ENCODE results near the gene HLA-DOA.

The HLA-DOA gene

GRCh38 chr6:32993363-32993973 is 15.9 kb downstream of the HLA-DOA start:
- no peak overlapping the region for H3K9ac ChIP-seq (ENCODE audit: low read length)
- no peak overlapping the region for H3K4me3 ChIP-seq (ENCODE audit: low read length)
- H3K9me2 ChIP-seq (replicated peaks; ENCODE audit: insufficient read depth, low read length) = no peaks in the 10 kb centered on the region
- no peaks in the 10 kb centered on the region for H3K27me3 ChIP-seq (replicated peaks; ENCODE audit: insufficient read depth, low read length)
- H3K9me3 ChIP-seq (replicated peaks; ENCODE audit: insufficient read depth, low read length) = no peaks in the 10 kb centered on the region
- H3K4me2 ChIP-seq (ENCODE audit: low read depth, low read length) = no peak overlapping the region
- H2AFZ ChIP-seq (ENCODE audit: low read length) = no peak overlapping the region
- no peaks in the 10 kb centered on the region for H3K79me2 ChIP-seq (ENCODE audit: low read length)
- H3K36me3 ChIP-seq (replicated peaks; ENCODE audit: insufficient read depth, low read length) = no peaks in the 10 kb centered on the region
- H4K20me1 ChIP-seq (ENCODE audit: insufficient read depth, low read length) = no peaks in the 10 kb centered on the region
- DNase-seq = no peak
- H3K4me1 ChIP-seq (ENCODE audit: low read length) = no peaks in the 10 kb centered on the region
- 0 out of 2 replicates have a peak, but pooled peaks cover under 1% of the 10 kb centered on the region for H3F3A ChIP-seq (ENCODE audit: insufficient read depth, low read length)
- H3K27ac ChIP-seq (ENCODE audit: low read length) = no peak overlapping the region
- TF ChIP-seq, protein P1, sequence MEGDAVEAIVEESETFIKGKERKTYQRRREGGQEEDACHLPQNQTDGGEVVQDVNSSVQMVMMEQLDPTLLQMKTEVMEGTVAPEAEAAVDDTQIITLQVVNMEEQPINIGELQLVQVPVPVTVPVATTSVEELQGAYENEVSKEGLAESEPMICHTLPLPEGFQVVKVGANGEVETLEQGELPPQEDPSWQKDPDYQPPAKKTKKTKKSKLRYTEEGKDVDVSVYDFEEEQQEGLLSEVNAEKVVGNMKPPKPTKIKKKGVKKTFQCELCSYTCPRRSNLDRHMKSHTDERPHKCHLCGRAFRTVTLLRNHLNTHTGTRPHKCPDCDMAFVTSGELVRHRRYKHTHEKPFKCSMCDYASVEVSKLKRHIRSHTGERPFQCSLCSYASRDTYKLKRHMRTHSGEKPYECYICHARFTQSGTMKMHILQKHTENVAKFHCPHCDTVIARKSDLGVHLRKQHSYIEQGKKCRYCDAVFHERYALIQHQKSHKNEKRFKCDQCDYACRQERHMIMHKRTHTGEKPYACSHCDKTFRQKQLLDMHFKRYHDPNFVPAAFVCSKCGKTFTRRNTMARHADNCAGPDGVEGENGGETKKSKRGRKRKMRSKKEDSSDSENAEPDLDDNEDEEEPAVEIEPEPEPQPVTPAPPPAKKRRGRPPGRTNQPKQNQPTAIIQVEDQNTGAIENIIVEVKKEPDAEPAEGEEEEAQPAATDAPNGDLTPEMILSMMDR (IDR thresholded peaks at IDR 0.05; ENCODE audit: low read length) = no peak
- TF ChIP-seq EZH2 (optimal IDR thresholded peaks at IDR 0.05; ENCODE audit: low read depth, low read length) (no peak), EZH2phosphoT487 (IDR thresholded peaks at IDR 0.05; ENCODE audit: low read length) (no peak)

DNA sequence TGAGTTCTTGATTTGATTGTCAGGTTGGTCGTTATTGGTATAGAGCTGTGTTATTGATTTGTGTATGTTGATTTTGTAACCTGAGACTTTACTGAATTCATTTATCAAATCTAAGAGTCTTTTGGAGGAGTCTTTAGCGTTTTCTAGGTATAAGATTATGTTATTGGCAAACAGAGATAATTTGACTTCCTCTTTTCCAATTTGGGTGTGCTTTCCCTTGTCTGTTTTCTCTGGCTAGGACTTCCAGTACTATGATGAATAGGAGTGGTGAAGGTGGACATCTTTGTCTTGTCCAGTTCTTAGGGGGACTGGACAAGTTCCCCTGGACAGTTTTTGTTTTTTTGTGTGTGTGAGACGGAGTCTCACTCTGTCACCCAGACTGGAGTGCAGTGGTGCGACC is 17.4 kb downstream of the HLA-DOA start:
- TF ChIP-seq EZH2 (optimal IDR thresholded peaks at IDR 0.05; ENCODE audit: low read depth, low read length) = no peak
- TF ChIP-seq, protein P1 (IDR thresholded peaks at IDR 0.05; ENCODE audit: low read length) = no peak
- no peak for TF ChIP-seq EZH2phosphoT487 (IDR thresholded peaks at IDR 0.05; ENCODE audit: low read length)
- Histone ChIP-seq H3K4me2 (ENCODE audit: low read depth, low read length) (no peak overlapping the region), H3K36me3 (replicated peaks; ENCODE audit: insufficient read depth, low read length) (no peaks in the 10 kb centered on the region), H3K27me3 (replicated peaks; ENCODE audit: insufficient read depth, low read length) (no peaks in the 10 kb centered on the region), H3K27ac (ENCODE audit: low read length) (no peak overlapping the region), H3F3A (ENCODE audit: insufficient read depth, low read length) (0 out of 2 replicates have a peak, but pooled peaks cover 3% of the 10 kb centered on the region), H3K9me2 (replicated peaks; ENCODE audit: insufficient read depth, low read length) (no peaks in the 10 kb centered on the region), H2AFZ (ENCODE audit: low read length) (no peak overlapping the region), H3K79me2 (ENCODE audit: low read length) (no peaks in the 10 kb centered on the region), H3K4me1 (ENCODE audit: low read length) (0 out of 2 replicates have a peak, but pooled peaks cover 5% of the 10 kb centered on the region), H3K9ac (ENCODE audit: low read length) (no peak overlapping the region), H3K9me3 (replicated peaks; ENCODE audit: insufficient read depth, low read length) (no peaks in the 10 kb centered on the region), H4K20me1 (ENCODE audit: insufficient read depth, low read length) (no peaks in the 10 kb centered on the region), H3K4me3 (ENCODE audit: low read length) (no peak overlapping the region)
- no peak for DNase-seq

- no peaks in the 10 kb centered on the region for H3K79me2 ChIP-seq (ENCODE audit: low read length)
- no peak for TF ChIP-seq EZH2phosphoT487 (IDR thresholded peaks at IDR 0.05; ENCODE audit: low read length)
- TF ChIP-seq EZH2 (optimal IDR thresholded peaks at IDR 0.05; ENCODE audit: low read depth, low read length) = no peak
- TF ChIP-seq, protein P1 (IDR thresholded peaks at IDR 0.05; ENCODE audit: low read length) = no peak
- H3K9ac ChIP-seq (ENCODE audit: low read length) = no peak overlapping the region
- peak; percentile 40 for DNase-seq
- no peaks in the 10 kb centered on the region for H3K9me2 ChIP-seq (replicated peaks; ENCODE audit: insufficient read depth, low read length)
- no peak overlapping the region for H2AFZ ChIP-seq (ENCODE audit: low read length)
- no peaks in the 10 kb centered on the region for H3K27me3 ChIP-seq (replicated peaks; ENCODE audit: insufficient read depth, low read length)
- no peak overlapping the region for H3K4me2 ChIP-seq (ENCODE audit: low read depth, low read length)
- no peak overlapping the region for H3K27ac ChIP-seq (ENCODE audit: low read length)
- peaks cover 6% of the 10 kb centered on the region; the same call in 1 of the 2 replicates for H3K4me1 ChIP-seq (ENCODE audit: low read length)
- H4K20me1 ChIP-seq (ENCODE audit: insufficient read depth, low read length) = 0 out of 2 replicates have a peak, but pooled peaks cover under 1% of the 10 kb centered on the region
- H3K36me3 ChIP-seq (replicated peaks; ENCODE audit: insufficient read depth, low read length) = no peaks in the 10 kb centered on the region
- no peaks in the 10 kb centered on the region for H3K9me3 ChIP-seq (replicated peaks; ENCODE audit: insufficient read depth, low read length)
- no peak overlapping the region for H3K4me3 ChIP-seq (ENCODE audit: low read length)
- H3F3A ChIP-seq (ENCODE audit: insufficient read depth, low read length) = peaks cover 5% of the 10 kb centered on the region
Measured at GRCh38 chr6:32989368-32989767, 20.0 kb downstream of the HLA-DOA start.
